ENCODE measurements around the gene DESI2. TPM values are rescaled to one million over a fixed set of nuclear protein-coding genes. Genes with fewer than 3 reads are reported as not detected.

The DESI2 gene
- total RNA-seq, 1 donor from 2014 or later: 49.2 TPM

DNA sequence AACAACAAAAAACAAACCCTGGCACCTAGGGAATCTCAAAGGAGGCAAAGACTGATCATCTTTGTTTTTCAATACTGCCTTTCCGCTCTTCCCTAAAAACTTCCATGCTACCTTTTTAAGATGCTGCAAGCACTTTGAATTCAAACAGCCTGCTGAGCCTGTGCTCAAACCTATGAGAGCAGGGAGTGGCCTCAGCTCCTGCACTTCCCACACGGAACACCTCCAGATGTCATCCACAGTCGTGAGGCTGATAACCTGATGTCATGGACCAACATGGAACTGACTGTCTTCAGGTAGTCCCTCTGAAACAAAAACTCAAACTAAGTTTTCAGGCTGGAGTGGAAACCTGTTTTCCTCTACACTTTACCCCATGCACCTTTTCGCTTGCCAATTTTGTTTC lies 46.8 kb downstream of the DESI2 start:
- H3K27me3 Mint-ChIP-seq (ENCODE audit: low read depth, unreplicated experiment): no peaks in the 10 kb centered on the region
- no peak for DNase-seq (ENCODE audit: low read depth)
- no peaks in the 10 kb centered on the region for H3K4me1 Mint-ChIP-seq (ENCODE audit: low read depth, unreplicated experiment)
- no peak overlapping the region for H2AFZ ChIP-seq (ENCODE audit: low read depth, low read length)
- no peak overlapping the region for H3K27ac ChIP-seq (ENCODE audit: low read depth, low read length)
- H3K4me3 ChIP-seq (ENCODE audit: insufficient read depth, low read depth, low read length): no peak overlapping the region
- H3K36me3 Mint-ChIP-seq (ENCODE audit: low read depth, unreplicated experiment): peaks cover 34% of the 10 kb centered on the region
- H3K79me2 ChIP-seq (ENCODE audit: insufficient read depth, low read length): no peaks in the 10 kb centered on the region
- peaks cover 24% of the 10 kb centered on the region for H3K36me3 ChIP-seq (ENCODE audit: insufficient read depth, low read length)
- H3K9me3 ChIP-seq (ENCODE audit: insufficient read depth, low read depth, low read length): no peaks in the 10 kb centered on the region
- H3K27me3 ChIP-seq (ENCODE audit: insufficient read depth, low read length): no peaks in the 10 kb centered on the region
- H4K20me1 ChIP-seq (ENCODE audit: insufficient read depth, low read length): no peaks in the 10 kb centered on the region
- H3K9me3 Mint-ChIP-seq (ENCODE audit: unreplicated experiment): peaks cover 3% of the 10 kb centered on the region
- no peak for FAIRE-seq
- H3K4me2 ChIP-seq (ENCODE audit: low read length): no peak overlapping the region
- H3K27ac Mint-ChIP-seq (ENCODE audit: unreplicated experiment): no peak overlapping the region
- H3K4me1 ChIP-seq (ENCODE audit: insufficient read depth, low read length): no peaks in the 10 kb centered on the region
- no peak for TF ChIP-seq EZH2 (IDR thresholded peaks at IDR 0.05; ENCODE audit: insufficient read depth, low read length)
- TF ChIP-seq, protein P1, sequence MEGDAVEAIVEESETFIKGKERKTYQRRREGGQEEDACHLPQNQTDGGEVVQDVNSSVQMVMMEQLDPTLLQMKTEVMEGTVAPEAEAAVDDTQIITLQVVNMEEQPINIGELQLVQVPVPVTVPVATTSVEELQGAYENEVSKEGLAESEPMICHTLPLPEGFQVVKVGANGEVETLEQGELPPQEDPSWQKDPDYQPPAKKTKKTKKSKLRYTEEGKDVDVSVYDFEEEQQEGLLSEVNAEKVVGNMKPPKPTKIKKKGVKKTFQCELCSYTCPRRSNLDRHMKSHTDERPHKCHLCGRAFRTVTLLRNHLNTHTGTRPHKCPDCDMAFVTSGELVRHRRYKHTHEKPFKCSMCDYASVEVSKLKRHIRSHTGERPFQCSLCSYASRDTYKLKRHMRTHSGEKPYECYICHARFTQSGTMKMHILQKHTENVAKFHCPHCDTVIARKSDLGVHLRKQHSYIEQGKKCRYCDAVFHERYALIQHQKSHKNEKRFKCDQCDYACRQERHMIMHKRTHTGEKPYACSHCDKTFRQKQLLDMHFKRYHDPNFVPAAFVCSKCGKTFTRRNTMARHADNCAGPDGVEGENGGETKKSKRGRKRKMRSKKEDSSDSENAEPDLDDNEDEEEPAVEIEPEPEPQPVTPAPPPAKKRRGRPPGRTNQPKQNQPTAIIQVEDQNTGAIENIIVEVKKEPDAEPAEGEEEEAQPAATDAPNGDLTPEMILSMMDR (IDR thresholded peaks at IDR 0.05; ENCODE audit: insufficient read depth, low read depth, low read length): no peak
- H3K9ac ChIP-seq (ENCODE audit: low read length): no peak overlapping the region
- H3K4me3 Mint-ChIP-seq (ENCODE audit: unreplicated experiment): no peak overlapping the region

- H3K4me2 ChIP-seq (ENCODE audit: low read length): no peak overlapping the region
- H3K36me3 Mint-ChIP-seq (ENCODE audit: low read depth, unreplicated experiment): peaks cover 38% of the 10 kb centered on the region
- no peaks in the 10 kb centered on the region for H3K4me1 ChIP-seq (ENCODE audit: insufficient read depth, low read length)
- no peaks in the 10 kb centered on the region for H4K20me1 ChIP-seq (ENCODE audit: insufficient read depth, low read length)
- H3K27me3 Mint-ChIP-seq (ENCODE audit: low read depth, unreplicated experiment): no peaks in the 10 kb centered on the region
- H3K79me2 ChIP-seq (ENCODE audit: insufficient read depth, low read length): no peaks in the 10 kb centered on the region
- DNase-seq (ENCODE audit: low read depth) (no peak), FAIRE-seq (no peak)
- H2AFZ ChIP-seq (ENCODE audit: low read depth, low read length): no peak overlapping the region
- H3K4me1 Mint-ChIP-seq (ENCODE audit: low read depth, unreplicated experiment): no peaks in the 10 kb centered on the region
- no peaks in the 10 kb centered on the region for H3K27me3 ChIP-seq (ENCODE audit: insufficient read depth, low read length)
- H3K9me3 ChIP-seq (ENCODE audit: insufficient read depth, low read depth, low read length): no peaks in the 10 kb centered on the region
- H3K4me3 ChIP-seq (ENCODE audit: insufficient read depth, low read depth, low read length): no peak overlapping the region
- H3K9ac ChIP-seq (ENCODE audit: low read length): no peak overlapping the region
- H3K4me3 Mint-ChIP-seq (ENCODE audit: unreplicated experiment): no peak overlapping the region
- no peak overlapping the region for H3K27ac Mint-ChIP-seq (ENCODE audit: unreplicated experiment)
- no peak for TF ChIP-seq EZH2 (IDR thresholded peaks at IDR 0.05; ENCODE audit: insufficient read depth, low read length)
- TF ChIP-seq, protein P1 (IDR thresholded peaks at IDR 0.05; ENCODE audit: insufficient read depth, low read depth, low read length): no peak
- H3K27ac ChIP-seq (ENCODE audit: low read depth, low read length): no peak overlapping the region
- peaks cover 24% of the 10 kb centered on the region for H3K36me3 ChIP-seq (ENCODE audit: insufficient read depth, low read length)
- H3K9me3 Mint-ChIP-seq (ENCODE audit: unreplicated experiment): peaks cover 3% of the 10 kb centered on the region
Observed at GRCh38 chr1:244700808-244701207, 47.9 kb downstream of the DESI2 start.

DNA sequence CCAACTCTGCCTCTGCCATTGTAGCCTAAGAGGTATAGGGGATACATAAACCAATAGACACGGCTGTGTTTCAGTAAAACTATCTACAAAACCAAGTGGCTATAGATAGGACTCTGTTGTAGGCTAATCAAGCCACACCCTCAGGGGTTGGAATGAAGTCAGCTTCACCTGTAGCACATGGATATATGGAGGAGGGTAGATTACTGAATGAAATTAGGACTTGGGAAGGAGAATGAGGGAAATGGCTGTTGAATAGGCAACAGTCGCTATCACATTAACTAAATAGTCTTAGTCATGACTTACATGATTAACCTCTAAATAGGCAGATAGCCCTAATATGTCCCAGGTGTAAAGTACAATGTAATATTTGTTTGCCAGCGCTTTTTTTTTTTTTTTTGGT lies 49.7 kb downstream of the DESI2 start:
- Mint-ChIP-seq H3K9me3 (ENCODE audit: unreplicated experiment) (peaks cover 3% of the 10 kb centered on the region), H3K36me3 (ENCODE audit: low read depth, unreplicated experiment) (peaks cover 39% of the 10 kb centered on the region), H3K27me3 (ENCODE audit: low read depth, unreplicated experiment) (no peaks in the 10 kb centered on the region), H3K4me1 (ENCODE audit: low read depth, unreplicated experiment) (no peaks in the 10 kb centered on the region), H3K27ac (ENCODE audit: unreplicated experiment) (no peak overlapping the region), H3K4me3 (ENCODE audit: unreplicated experiment) (no peak overlapping the region)
- no peak for FAIRE-seq
- Histone ChIP-seq H3K79me2 (ENCODE audit: insufficient read depth, low read length) (no peaks in the 10 kb centered on the region), H2AFZ (ENCODE audit: low read depth, low read length) (no peak overlapping the region), H3K4me2 (ENCODE audit: low read length) (no peak overlapping the region), H3K4me1 (ENCODE audit: insufficient read depth, low read length) (no peaks in the 10 kb centered on the region), H3K9me3 (ENCODE audit: insufficient read depth, low read depth, low read length) (no peaks in the 10 kb centered on the region), H3K9ac (ENCODE audit: low read length) (no peak overlapping the region), H4K20me1 (ENCODE audit: insufficient read depth, low read length) (no peaks in the 10 kb centered on the region), H3K4me3 (ENCODE audit: insufficient read depth, low read depth, low read length) (no peak overlapping the region), H3K27ac (ENCODE audit: low read depth, low read length) (no peak overlapping the region), H3K27me3 (ENCODE audit: insufficient read depth, low read length) (no peaks in the 10 kb centered on the region), H3K36me3 (ENCODE audit: insufficient read depth, low read length) (peaks cover 27% of the 10 kb centered on the region)
- no peak for DNase-seq (ENCODE audit: low read depth)
- TF ChIP-seq, protein P1 (IDR thresholded peaks at IDR 0.05; ENCODE audit: insufficient read depth, low read depth, low read length): no peak
- no peak for TF ChIP-seq EZH2 (IDR thresholded peaks at IDR 0.05; ENCODE audit: insufficient read depth, low read length)
